ENCODE measurements around the gene C2orf78. TPM values are rescaled to one million over a fixed set of nuclear protein-coding genes. Genes with fewer than 3 reads are reported as not detected.

The C2orf78 gene
- total RNA-seq, 1 experiment from 2014 or later, result not detected

GRCh38 chr2:73822276-73822675, 38.3 kb downstream of the C2orf78 start:
- ChIA-PET CTCF (interaction anchor here (1.1 kb wide), 1 partner anchor 305 kb away, joined by 4 read pairs; no protein-coding TSS in a partner anchor), POLR2A (interaction anchor here (0.6 kb wide), 1 partner anchor 121 kb away, joined by 3 read pairs; no protein-coding TSS in a partner anchor)
- BruUV-seq (replicated peaks), result no TSS peak
- in situ Hi-C loops (cut with HindIII; ENCODE audit: low pct_unique_long_range_greater_than_20kb, low sequenced_read_pairs) (no loop called here), intact Hi-C loops (cut with micrococcal nuclease; ENCODE audit: unreplicated experiment) (no loop called here)
- DNase-seq (ENCODE audit: low read depth, low spot score) (no peak), ATAC-seq (no peak)
- no peak overlapping the region for H3K4me3 ChIP-seq (ENCODE audit: low read depth in 2 of 2, low read length in 2 of 2)
- no peak overlapping the region for H3K27ac ChIP-seq (ENCODE audit: low read length)
- H3K9me3 ChIP-seq (ENCODE audit: control insufficient read depth, insufficient read depth, low read depth, low read length), result no peaks in the 10 kb centered on the region
- no peaks in the 10 kb centered on the region for H3K4me1 ChIP-seq (ENCODE audit: control insufficient read depth, insufficient read depth, low read length)
- H3K27me3 ChIP-seq (ENCODE audit: control insufficient read depth, insufficient read depth, low read length), result no peaks in the 10 kb centered on the region
- no peaks in the 10 kb centered on the region for H3K36me3 ChIP-seq (ENCODE audit: control insufficient read depth, insufficient read depth, low read length)
- TF ChIP-seq POLR2AphosphoS5 (IDR thresholded peaks at IDR 0.05; ENCODE audit: low read depth, low read length) (no peak), SIN3A (IDR thresholded peaks at IDR 0.05; ENCODE audit: borderline replicate concordance, insufficient read depth, low read depth, low read length) (no peak), TCF7L2 (IDR thresholded peaks at IDR 0.05; ENCODE audit: low read depth, low read length) (no peak), CTCF (IDR thresholded peaks at IDR 0.05) (no peak), REST (IDR thresholded peaks at IDR 0.05; ENCODE audit: insufficient read depth in 1 of 2, low read depth in 2 of 2, low read length in 1 of 2) (no peak)

- intact Hi-C loops (cut with micrococcal nuclease; ENCODE audit: unreplicated experiment), result no loop called here
- in situ Hi-C loops (cut with HindIII; ENCODE audit: low pct_unique_long_range_greater_than_20kb, low sequenced_read_pairs), result no loop called here
- no peak overlapping the region for H3K4me3 ChIP-seq (ENCODE audit: low read depth in 2 of 2, low read length in 2 of 2)
- H3K4me1 ChIP-seq (ENCODE audit: control insufficient read depth, insufficient read depth, low read length), result peaks cover under 1% of the 10 kb centered on the region; the same call in 1 of the 2 replicates
- H3K9me3 ChIP-seq (ENCODE audit: control insufficient read depth, insufficient read depth, low read depth, low read length), result no peaks in the 10 kb centered on the region
- ChIA-PET CTCF (no interaction called here), POLR2A (no interaction called here)
- DNase-seq (ENCODE audit: low read depth, low spot score) (no peak), ATAC-seq (peak; percentile 35)
- no peak overlapping the region for H3K27ac ChIP-seq (ENCODE audit: low read length)
- H3K27me3 ChIP-seq (ENCODE audit: control insufficient read depth, insufficient read depth, low read length), result no peaks in the 10 kb centered on the region
- BruUV-seq (replicated peaks), result no TSS peak
- no peaks in the 10 kb centered on the region for H3K36me3 ChIP-seq (ENCODE audit: control insufficient read depth, insufficient read depth, low read length)
- TF ChIP-seq POLR2AphosphoS5 (IDR thresholded peaks at IDR 0.05; ENCODE audit: low read depth, low read length) (no peak), CTCF (IDR thresholded peaks at IDR 0.05) (no peak), SIN3A (IDR thresholded peaks at IDR 0.05; ENCODE audit: borderline replicate concordance, insufficient read depth, low read depth, low read length) (no peak), TCF7L2 (IDR thresholded peaks at IDR 0.05; ENCODE audit: low read depth, low read length) (no peak), REST (IDR thresholded peaks at IDR 0.05; ENCODE audit: insufficient read depth in 1 of 2, low read depth in 2 of 2, low read length in 1 of 2) (no peak)
Measured at GRCh38 chr2:73822991-73823390, 39.0 kb downstream of the C2orf78 start.
